DOHH2 (cell line): ENCODE data around the gene LAMB1.

Source experiments
- H3F3A ChIP-seq: fragments of 200-600 bp; sonication (generic), shearing (Covaris generic); 2 replicates; pipeline ENCODE4 v1.6.0; 2016; ENCODE audit warnings: antibody characterized with exemption, mild to moderate bottlenecking; ENCODE audit not compliant: control insufficient read depth, insufficient read depth
- H3K27ac ChIP-seq: fragments of 200-600 bp; sonication (generic); 2 replicates; pipeline ENCODE4 v1.5.1; 2014; ENCODE audit warnings: low read depth, mild to moderate bottlenecking, low read length, moderate library complexity
- H3K27me3 ChIP-seq: fragments of 200-600 bp; sonication (generic); 2 replicates; pipeline ENCODE4 v1.6.1; 2014; ENCODE audit warnings: mild to moderate bottlenecking, low read length, mixed read lengths; ENCODE audit not compliant: control insufficient read depth
- H3K36me3 ChIP-seq: fragments of 200-600 bp; sonication (generic); 2 replicates; pipeline ENCODE4 v1.6.1; 2014; ENCODE audit warnings: mild to moderate bottlenecking, low read length, moderate library complexity, mixed read lengths; ENCODE audit not compliant: control insufficient read depth
- H3K4me1 ChIP-seq: fragments of 200-600 bp; sonication (generic); 2 replicates; pipeline ENCODE4 v1.6.1; 2014; ENCODE audit warnings: mild to moderate bottlenecking, low read length, mixed read lengths; ENCODE audit not compliant: control insufficient read depth
- H3K4me2 ChIP-seq: fragments of 200-600 bp; sonication (generic); 2 replicates; pipeline ENCODE4 v1.6.0; 2014; ENCODE audit warnings: mild to moderate bottlenecking, low read length, moderate library complexity
- H3K4me3 ChIP-seq: fragments of 200-600 bp; sonication (generic); 2 replicates; pipeline ENCODE4 v1.5.1; 2014; ENCODE audit warnings: mild to moderate bottlenecking, low read length, mixed read lengths
- H3K79me2 ChIP-seq: fragments of 200-600 bp; sonication (generic); 2 replicates; pipeline ENCODE4 v1.6.1; 2014; ENCODE audit warnings: mild to moderate bottlenecking, low read length, mixed read lengths; ENCODE audit not compliant: control insufficient read depth
- H3K9me2 ChIP-seq: fragments of 200-600 bp; sonication (generic); replicated peaks from 2 replicates; pipeline ENCODE4 v1.6.1; 2014; ENCODE audit warnings: mild to moderate bottlenecking, low read length, mixed read lengths; ENCODE audit not compliant: control insufficient read depth
- H3K9me3 ChIP-seq: fragments of 200-600 bp; sonication (generic); 2 replicates; pipeline ENCODE4 v1.6.1; 2014; ENCODE audit warnings: antibody characterized with exemption, low read length, mixed read lengths; ENCODE audit not compliant: control insufficient read depth, insufficient read depth
- H4K20me1 ChIP-seq: fragments of 200-600 bp; sonication (generic); 2 replicates; pipeline ENCODE4 v1.6.0; 2014; ENCODE audit warnings: low read depth, mild to moderate bottlenecking, antibody characterized with exemption, low read length, moderate library complexity; ENCODE audit not compliant: control insufficient read depth, insufficient read depth
- EZH2phosphoT487 ChIP-seq: fragments of 200-600 bp; sonication (generic); IDR thresholded peaks from 2 replicates; pipeline ENCODE4 v1.6.1; 2017; ENCODE audit warnings: borderline replicate concordance, mild to moderate bottlenecking, antibody characterized with exemption, low read length, moderate library complexity, mixed read lengths
- TF ChIP-seq, protein P1 (sequence below): fragments of 200-600 bp; sonication (generic); IDR thresholded peaks from one replicate; pipeline ENCODE4 v1.5.1; 2014; ENCODE audit warnings: antibody characterized with exemption, mild to moderate bottlenecking, low read depth, low read length; ENCODE audit not compliant: poor library complexity, severe bottlenecking

Gene LAMB1

DNA sequence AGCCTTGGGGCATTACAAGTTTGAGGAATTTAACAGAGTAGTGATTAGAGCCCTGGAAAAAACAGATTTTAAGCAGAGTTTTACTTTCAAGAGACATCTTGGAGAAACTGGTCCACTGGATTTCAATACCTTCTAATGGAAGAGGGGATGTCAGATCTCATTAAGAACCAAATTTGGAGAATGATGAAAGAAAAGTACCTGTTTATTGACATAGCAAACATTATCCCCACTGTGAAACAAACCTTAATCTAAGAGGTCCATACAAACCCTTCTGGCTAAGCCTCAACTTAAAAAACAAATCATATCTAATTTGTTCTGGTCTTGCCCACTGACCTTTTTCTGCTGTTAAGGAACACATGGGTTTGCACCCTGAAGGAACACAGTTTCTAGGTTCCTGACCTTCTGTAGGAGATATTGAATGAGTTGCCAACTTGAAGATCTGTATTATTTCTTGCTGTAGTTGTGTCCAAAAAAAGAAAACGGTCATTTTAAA lies 53.5 kb downstream of the LAMB1 start:
- TF ChIP-seq EZH2phosphoT487: no peak
- H3K4me3 ChIP-seq: no peak overlapping the region
- H3K4me1 ChIP-seq: no peaks in the 10 kb centered on the region
- H4K20me1 ChIP-seq: no peaks in the 10 kb centered on the region
- no peaks in the 10 kb centered on the region for H3K36me3 ChIP-seq
- H3K9me3 ChIP-seq: no peaks in the 10 kb centered on the region
- H3K4me2 ChIP-seq: no peak overlapping the region
- no peaks in the 10 kb centered on the region for H3F3A ChIP-seq
- no peaks in the 10 kb centered on the region for H3K79me2 ChIP-seq
- H3K27me3 ChIP-seq: peaks cover 7% of the 10 kb centered on the region; the same call in 1 of the 2 replicates
- H3K27ac ChIP-seq: no peak overlapping the region
- H3K9me2 ChIP-seq: no peaks in the 10 kb centered on the region

DNA sequence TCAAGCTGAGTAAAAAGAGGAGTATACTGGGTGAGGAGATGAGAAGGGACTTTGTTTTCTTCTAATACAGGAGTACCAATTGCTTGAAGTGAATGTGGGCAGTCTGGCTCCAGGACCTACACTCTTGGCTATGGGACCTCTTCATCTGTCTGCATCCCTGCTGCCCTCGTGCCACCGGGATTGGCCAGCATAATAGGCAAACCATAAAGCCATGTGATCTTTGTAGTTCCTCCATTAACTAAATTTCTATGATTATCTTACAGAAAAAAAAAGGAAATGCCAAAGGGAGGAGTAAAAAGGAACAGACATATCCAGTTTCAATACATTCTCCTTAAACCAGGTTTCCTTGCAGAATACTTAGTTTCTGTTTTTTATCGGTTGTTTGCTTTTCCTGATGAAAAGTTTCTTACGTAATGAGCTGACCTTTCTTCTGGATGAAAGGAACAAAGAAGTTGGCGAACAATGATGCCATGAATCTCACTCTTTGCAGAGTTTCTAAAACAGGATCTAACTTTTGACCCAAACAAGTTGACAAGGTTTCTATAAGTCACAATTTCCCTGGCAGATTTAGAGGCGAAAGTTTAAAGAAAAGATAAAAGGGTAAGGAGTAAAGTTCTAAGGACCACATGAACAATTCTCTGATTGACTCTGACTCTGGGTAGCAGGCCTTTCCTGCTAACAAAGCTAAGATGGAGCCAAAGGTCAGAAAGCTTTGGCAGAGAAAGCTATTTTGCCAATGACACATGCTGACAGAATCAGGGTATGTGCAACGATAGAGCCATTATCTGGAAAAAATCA lies 54.1 kb downstream of the LAMB1 start:
- H3K9me2 ChIP-seq: no peaks in the 10 kb centered on the region
- H3K27me3 ChIP-seq: peaks cover 7% of the 10 kb centered on the region; the same call in 1 of the 2 replicates
- H3K4me1 ChIP-seq: no peaks in the 10 kb centered on the region
- H3K9me3 ChIP-seq: no peaks in the 10 kb centered on the region
- no peak overlapping the region for H3K27ac ChIP-seq
- no peaks in the 10 kb centered on the region for H3K36me3 ChIP-seq
- H3K4me3 ChIP-seq: no peak overlapping the region
- H3K4me2 ChIP-seq: no peak overlapping the region
- no peaks in the 10 kb centered on the region for H3F3A ChIP-seq
- H3K79me2 ChIP-seq: no peaks in the 10 kb centered on the region
- no peaks in the 10 kb centered on the region for H4K20me1 ChIP-seq
- TF ChIP-seq EZH2phosphoT487: no peak
- TF ChIP-seq, protein P1, sequence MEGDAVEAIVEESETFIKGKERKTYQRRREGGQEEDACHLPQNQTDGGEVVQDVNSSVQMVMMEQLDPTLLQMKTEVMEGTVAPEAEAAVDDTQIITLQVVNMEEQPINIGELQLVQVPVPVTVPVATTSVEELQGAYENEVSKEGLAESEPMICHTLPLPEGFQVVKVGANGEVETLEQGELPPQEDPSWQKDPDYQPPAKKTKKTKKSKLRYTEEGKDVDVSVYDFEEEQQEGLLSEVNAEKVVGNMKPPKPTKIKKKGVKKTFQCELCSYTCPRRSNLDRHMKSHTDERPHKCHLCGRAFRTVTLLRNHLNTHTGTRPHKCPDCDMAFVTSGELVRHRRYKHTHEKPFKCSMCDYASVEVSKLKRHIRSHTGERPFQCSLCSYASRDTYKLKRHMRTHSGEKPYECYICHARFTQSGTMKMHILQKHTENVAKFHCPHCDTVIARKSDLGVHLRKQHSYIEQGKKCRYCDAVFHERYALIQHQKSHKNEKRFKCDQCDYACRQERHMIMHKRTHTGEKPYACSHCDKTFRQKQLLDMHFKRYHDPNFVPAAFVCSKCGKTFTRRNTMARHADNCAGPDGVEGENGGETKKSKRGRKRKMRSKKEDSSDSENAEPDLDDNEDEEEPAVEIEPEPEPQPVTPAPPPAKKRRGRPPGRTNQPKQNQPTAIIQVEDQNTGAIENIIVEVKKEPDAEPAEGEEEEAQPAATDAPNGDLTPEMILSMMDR: no peak

GRCh38 chr7:107946881-107947280 lies 56.1 kb downstream of the LAMB1 start:
- Histone ChIP-seq H4K20me1 (no peaks in the 10 kb centered on the region), H3K9me2 (no peaks in the 10 kb centered on the region), H3K4me3 (no peak overlapping the region), H3K4me2 (no peak overlapping the region), H3F3A (no peaks in the 10 kb centered on the region), H3K27me3 (peaks cover 5% of the 10 kb centered on the region; the same call in 1 of the 2 replicates), H3K4me1 (no peaks in the 10 kb centered on the region), H3K79me2 (no peaks in the 10 kb centered on the region), H3K27ac (no peak overlapping the region), H3K9me3 (no peaks in the 10 kb centered on the region), H3K36me3 (no peaks in the 10 kb centered on the region)
- TF ChIP-seq, protein P1: no peak

DNA sequence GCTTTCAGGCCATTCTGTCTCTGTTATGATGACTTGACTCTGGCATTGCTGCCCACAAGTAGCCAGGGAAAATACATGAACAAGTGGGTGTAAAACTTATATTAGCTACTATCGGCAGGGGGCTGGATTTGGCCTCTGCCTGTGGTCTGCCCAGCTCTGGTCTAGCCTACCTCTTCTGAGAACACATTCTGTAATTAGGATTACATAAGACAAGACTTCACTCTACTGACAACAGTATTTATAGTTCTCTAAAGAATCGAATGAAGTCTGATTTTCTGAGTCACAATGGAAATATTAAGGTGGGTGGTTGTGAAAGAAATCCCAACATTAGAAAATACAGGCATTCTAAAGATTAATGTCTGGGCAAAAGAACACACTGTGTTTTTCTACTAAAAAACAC lies 56.5 kb downstream of the LAMB1 start:
- H3K27me3 ChIP-seq: peaks cover 5% of the 10 kb centered on the region; the same call in 1 of the 2 replicates
- no peak overlapping the region for H3K27ac ChIP-seq
- TF ChIP-seq EZH2phosphoT487: no peak
- TF ChIP-seq, protein P1: no peak
- H3K9me2 ChIP-seq: no peaks in the 10 kb centered on the region
- H3K4me2 ChIP-seq: no peak overlapping the region
- no peaks in the 10 kb centered on the region for H3K79me2 ChIP-seq
- no peaks in the 10 kb centered on the region for H3F3A ChIP-seq
- no peaks in the 10 kb centered on the region for H4K20me1 ChIP-seq
- H3K4me3 ChIP-seq: no peak overlapping the region
- H3K4me1 ChIP-seq: no peaks in the 10 kb centered on the region
- H3K9me3 ChIP-seq: no peaks in the 10 kb centered on the region
- H3K36me3 ChIP-seq: no peaks in the 10 kb centered on the region
